Measurements from ENCODE around the gene FAM98C. TPM values are rescaled to one million over a fixed set of nuclear protein-coding genes. Genes with fewer than 3 reads are reported as not detected.

Gene FAM98C
- total RNA-seq, 2 donors from 2014 or later: 20.0 to 34.0 TPM

DNA sequence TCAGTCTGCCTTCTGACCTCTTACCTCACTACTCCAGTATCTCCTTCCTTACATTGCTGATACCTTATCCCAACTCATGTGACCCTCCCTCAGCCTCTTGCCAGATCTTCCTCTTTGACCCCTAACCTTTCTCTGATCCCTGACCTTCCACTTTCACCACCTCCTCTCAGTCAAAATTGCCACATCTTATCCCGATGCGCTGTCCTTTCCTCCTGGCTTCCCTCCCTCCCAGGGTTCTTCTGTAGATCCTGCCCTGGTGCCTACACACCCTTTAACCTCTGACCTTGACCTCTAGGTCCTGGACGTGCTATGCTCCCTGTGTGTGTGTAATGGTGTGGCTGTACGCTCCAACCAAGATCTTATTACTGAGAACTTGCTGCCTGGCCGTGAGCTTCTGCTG is 54.3 kb downstream of the FAM98C start:
- no peaks in the 10 kb centered on the region for H3K36me3 ChIP-seq
- no peak for DNase-seq (ENCODE audit: low spot score)
- H3K4me3 ChIP-seq: no peak overlapping the region
- no peaks in the 10 kb centered on the region for H3K27me3 ChIP-seq (replicated peaks; ENCODE audit: insufficient read depth)
- ATAC-seq (ENCODE audit: insufficient number of reproducible peaks, low FRiP score, low read depth): no peak
- no peaks in the 10 kb centered on the region for H3K4me1 ChIP-seq (ENCODE audit: control insufficient read depth in 1 of 2, low read depth in 2 of 2)
- no peak overlapping the region for H3K27ac ChIP-seq
- TF ChIP-seq, protein P1, sequence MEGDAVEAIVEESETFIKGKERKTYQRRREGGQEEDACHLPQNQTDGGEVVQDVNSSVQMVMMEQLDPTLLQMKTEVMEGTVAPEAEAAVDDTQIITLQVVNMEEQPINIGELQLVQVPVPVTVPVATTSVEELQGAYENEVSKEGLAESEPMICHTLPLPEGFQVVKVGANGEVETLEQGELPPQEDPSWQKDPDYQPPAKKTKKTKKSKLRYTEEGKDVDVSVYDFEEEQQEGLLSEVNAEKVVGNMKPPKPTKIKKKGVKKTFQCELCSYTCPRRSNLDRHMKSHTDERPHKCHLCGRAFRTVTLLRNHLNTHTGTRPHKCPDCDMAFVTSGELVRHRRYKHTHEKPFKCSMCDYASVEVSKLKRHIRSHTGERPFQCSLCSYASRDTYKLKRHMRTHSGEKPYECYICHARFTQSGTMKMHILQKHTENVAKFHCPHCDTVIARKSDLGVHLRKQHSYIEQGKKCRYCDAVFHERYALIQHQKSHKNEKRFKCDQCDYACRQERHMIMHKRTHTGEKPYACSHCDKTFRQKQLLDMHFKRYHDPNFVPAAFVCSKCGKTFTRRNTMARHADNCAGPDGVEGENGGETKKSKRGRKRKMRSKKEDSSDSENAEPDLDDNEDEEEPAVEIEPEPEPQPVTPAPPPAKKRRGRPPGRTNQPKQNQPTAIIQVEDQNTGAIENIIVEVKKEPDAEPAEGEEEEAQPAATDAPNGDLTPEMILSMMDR (IDR thresholded peaks at IDR 0.05): no peak
- H3K9me3 ChIP-seq: no peaks in the 10 kb centered on the region

DNA sequence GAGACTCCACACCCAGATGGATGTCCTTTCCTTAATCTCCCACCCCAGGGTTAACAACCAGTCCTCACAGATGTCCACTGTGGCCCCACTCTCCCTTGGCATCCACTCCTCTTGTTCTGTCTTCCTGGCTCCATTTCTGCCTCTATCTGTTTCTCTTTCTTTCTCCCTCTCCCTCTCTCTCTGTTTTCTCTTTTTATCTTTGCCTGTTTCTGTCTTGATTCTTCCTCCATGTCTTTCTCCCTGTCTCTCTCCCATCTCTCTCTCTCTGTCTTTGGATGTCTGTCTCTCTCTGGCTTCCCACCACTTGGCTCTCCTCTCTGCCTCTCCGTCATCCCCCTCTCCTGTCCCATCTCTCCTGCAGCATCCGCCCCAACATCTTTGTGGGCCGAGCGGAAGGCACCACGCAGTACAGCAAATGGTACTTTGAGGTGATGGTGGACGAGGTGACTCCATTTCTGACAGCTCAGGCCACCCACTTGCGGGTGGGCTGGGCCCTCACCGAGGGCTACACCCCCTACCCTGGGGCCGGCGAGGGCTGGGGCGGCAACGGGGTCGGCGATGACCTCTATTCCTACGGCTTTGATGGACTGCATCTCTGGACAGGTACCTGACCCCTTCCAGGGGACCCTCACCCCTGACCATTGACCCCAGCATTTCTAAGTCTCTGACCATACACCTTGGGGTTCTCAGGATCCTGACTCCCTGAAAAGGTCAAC is 55.0 kb downstream of the FAM98C start:
- Histone ChIP-seq H3K4me3 (no peak overlapping the region), H3K36me3 (no peaks in the 10 kb centered on the region), H3K27ac (no peak overlapping the region), H3K9me3 (no peaks in the 10 kb centered on the region), H3K4me1 (ENCODE audit: control insufficient read depth in 1 of 2, low read depth in 2 of 2) (no peaks in the 10 kb centered on the region), H3K27me3 (replicated peaks; ENCODE audit: insufficient read depth) (no peaks in the 10 kb centered on the region)
- TF ChIP-seq, protein P1 (IDR thresholded peaks at IDR 0.05): no peak
- DNase-seq (ENCODE audit: low spot score): no peak
- ATAC-seq (ENCODE audit: insufficient number of reproducible peaks, low FRiP score, low read depth): no peak

Other genes starting within 250 kb of the FAM98C start
- gene DPF1, start 178.9 kb upstream of the FAM98C start, total RNA-seq: 1 to 10 TPM in 1 of 2 donors, under 1 TPM in 1; 0.85 to 1.2 TPM
- 100 to 1,000 TPM; 618 to 908 TPM for gene PPP1R14A, start 146.7 kb upstream of the FAM98C start, total RNA-seq
- 100 to 1,000 TPM; 218 to 480 TPM for gene SPINT2, start 138.5 kb upstream of the FAM98C start, total RNA-seq
- 1 to 10 TPM in 1 of 2 donors, not detected in 1; 6.7 TPM for gene C19orf33, start 98.8 kb upstream of the FAM98C start, total RNA-seq
- 10 to 100 TPM; 14.9 to 31.0 TPM for gene YIF1B, start 87.1 kb upstream of the FAM98C start, total RNA-seq
- 10 to 100 TPM; 16.1 to 34.3 TPM for gene KCNK6, start 83.2 kb upstream of the FAM98C start, total RNA-seq
- gene CATSPERG, start 67.3 kb upstream of the FAM98C start, total RNA-seq: 10 to 100 TPM in 1 of 2 donors, 1 to 10 TPM in 1; 8.7 to 11.9 TPM
- 100 to 1,000 TPM; 173 to 178 TPM for gene PSMD8, start 28.5 kb upstream of the FAM98C start, total RNA-seq
- gene GGN, start 15.1 kb upstream of the FAM98C start, total RNA-seq: 1 to 10 TPM; 1.5 to 6.0 TPM
- 10 to 100 TPM in 1 of 2 donors, 1 to 10 TPM in 1; 4.1 to 16.4 TPM for gene SPRED3, start 14.4 kb upstream of the FAM98C start, total RNA-seq
- 10 to 100 TPM in 1 of 2 donors, 1 to 10 TPM in 1; 3.6 to 16.9 TPM for gene RASGRP4, start 23.1 kb downstream of the FAM98C start, total RNA-seq
- 1 to 10 TPM; 3.8 to 4.3 TPM for gene RYR1, start 30.6 kb downstream of the FAM98C start, total RNA-seq
- gene MAP4K1, start 214.9 kb downstream of the FAM98C start, total RNA-seq: 10 to 100 TPM in 1 of 2 donors, 1 to 10 TPM in 1; 4.6 to 33.7 TPM
- gene EIF3K, start 216.1 kb downstream of the FAM98C start, total RNA-seq: 100 to 1,000 TPM; 237 to 302 TPM
- 1,000 to 10,000 TPM in 1 of 2 donors, 100 to 1,000 TPM in 1; 668 to 1,387 TPM for gene ACTN4, start 244.6 kb downstream of the FAM98C start, total RNA-seq